HG03439 (cell line): ENCODE measurements around the gene CABLES2.

ENCODE experiments used
- ATAC-seq: cut with Tn5 transposase; IDR thresholded peaks from one replicate; pipeline ENCODE4 v1.9.1; 2021; ENCODE audit warnings: mild to moderate bottlenecking, moderate library complexity; ENCODE audit not compliant: unreplicated experiment

Gene CABLES2

GRCh38 chr20:62361799-62362589 lies 45.1 kb downstream of the CABLES2 start:
- ATAC-seq: no peak

DNA sequence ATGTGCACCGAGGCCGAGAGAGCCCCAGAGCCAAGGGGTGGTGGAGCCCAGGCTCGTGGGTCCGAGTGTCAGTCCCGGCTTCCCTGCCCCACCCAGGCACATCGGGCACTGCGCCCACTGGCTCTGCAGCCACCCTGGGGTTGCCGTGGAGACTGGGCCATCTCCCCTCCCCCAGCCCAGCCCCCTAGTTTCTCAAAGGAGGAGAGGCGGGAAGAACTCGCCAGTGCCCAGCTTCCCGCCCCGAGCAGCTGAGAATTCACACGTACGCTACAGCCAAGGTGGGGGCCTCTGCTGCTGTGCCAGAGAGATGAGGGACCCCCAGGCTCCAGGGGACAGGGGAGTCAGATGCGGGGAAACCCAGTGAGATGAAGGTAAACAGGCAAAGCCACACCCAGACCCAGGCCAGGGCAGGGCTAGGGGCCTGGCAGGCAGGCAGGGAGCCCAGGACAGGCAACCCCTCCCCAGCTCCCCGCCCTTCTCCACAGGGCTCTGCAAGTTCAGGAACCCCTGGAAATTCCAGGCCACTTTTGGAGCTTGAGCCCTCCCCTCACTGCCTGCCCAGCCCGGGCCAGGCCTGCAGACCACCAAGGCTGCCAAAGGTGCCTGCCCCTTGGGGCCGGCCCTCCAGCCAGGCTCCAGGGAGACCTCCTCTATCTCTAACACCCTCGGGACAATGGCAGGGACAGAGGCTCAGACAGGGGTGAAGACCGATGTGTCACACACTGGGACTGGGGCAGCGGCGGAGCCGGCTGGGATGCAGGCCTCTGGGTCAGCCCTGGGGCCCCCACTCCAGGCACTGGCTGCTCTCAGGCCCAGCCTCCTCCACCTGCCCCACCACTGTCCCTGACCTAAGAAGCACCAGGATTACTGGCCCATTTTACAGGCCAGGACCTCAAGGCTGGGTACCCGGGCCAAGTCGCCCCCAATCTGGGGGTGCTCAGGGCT lies 46.0 kb downstream of the CABLES2 start:
- ATAC-seq: no peak

GRCh38 chr20:62359491-62360121 lies 47.5 kb downstream of the CABLES2 start:
- ATAC-seq: no peak

DNA sequence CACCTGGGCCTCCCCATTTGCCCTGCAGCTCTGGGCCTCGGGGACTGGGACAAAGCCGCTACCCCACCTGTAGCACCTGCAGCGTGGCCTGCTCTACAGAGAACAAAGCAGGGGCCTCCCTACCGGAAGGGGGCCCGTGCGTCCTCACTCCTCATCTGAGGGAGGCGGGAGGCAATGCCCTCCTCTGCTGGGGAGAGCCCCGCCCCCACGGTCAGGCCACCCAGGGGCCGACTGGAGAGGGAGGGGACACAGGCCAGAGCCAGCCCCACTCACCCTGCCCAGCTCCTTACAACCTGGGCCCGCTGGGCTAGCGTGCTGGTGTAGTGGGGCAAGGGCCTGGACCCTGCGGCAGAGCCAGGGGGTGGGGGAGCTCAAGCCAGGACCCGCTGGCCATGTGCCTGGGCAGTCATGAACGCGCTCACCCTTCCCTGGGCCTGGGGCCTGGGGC lies 48.0 kb downstream of the CABLES2 start:
- ATAC-seq: no peak

DNA sequence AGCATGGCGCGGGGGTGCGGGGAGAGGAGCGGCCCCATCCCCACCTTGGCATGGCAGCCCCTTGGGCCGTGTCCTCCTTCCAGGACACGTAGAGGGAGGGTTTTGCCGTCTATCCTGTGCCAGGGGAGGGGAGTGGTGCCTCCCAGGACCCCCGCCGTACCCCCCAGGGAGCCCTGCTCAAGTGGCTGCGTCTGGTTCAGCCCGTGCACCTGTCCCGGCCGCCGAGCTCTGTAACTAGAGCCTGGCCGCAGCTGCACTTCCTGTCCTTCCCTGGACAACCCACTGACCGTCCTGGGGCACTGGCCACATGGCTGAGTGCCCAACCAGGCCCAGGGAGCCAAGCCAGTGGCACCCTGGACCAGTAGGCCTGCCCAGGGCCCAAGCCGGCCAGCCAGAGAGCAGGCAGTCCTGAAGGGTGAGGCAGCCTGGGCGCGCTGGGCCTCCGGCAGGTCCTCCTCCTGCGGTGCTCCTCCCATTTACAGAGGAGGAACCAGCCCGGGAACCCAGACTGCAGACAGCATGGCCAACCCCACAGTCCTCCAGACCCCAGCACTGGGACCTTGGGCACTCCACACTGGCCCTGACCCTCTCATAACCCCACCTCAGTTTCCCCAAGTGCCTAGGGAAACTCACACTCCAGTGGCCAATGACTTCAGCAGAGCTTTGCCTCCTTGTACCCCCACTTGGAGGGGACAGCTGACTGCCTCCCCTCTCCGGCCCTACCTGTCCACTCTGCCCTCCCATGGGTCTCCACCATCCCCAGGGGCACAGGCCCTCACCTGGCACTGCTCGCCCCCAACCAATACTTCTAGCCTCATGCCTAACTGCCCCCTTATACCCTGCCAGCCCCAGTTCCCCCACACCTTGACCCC lies 48.7 kb downstream of the CABLES2 start:
- no peak for ATAC-seq

- ATAC-seq: no peak
These were observed 49.4 kb downstream of the CABLES2 start for GRCh38 chr20:62357681-62358080.

DNA sequence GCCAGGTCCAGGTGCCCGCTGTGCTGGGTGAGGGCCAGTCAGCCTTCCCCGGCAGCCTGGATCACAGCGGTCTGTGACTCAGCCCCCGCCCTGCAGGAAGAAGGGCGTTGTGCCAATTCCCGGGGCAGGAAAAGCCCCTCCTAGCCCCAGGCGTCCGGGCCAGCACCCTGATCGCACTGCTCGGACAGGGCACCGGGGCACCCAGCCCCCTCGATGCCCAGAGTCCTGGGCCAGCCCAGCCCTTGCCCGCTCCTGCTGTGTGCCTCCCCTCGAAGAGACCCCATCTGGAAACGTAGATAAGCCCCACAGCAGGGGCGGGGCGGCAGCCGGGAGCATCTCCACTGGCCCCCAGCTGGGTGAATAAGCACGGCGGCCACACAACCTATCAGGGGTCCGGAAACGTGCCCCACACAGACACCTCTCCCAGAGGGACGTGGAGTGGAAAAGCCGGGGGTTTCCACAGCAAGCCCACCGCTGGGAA lies 49.9 kb downstream of the CABLES2 start:
- ATAC-seq: no peak

DNA sequence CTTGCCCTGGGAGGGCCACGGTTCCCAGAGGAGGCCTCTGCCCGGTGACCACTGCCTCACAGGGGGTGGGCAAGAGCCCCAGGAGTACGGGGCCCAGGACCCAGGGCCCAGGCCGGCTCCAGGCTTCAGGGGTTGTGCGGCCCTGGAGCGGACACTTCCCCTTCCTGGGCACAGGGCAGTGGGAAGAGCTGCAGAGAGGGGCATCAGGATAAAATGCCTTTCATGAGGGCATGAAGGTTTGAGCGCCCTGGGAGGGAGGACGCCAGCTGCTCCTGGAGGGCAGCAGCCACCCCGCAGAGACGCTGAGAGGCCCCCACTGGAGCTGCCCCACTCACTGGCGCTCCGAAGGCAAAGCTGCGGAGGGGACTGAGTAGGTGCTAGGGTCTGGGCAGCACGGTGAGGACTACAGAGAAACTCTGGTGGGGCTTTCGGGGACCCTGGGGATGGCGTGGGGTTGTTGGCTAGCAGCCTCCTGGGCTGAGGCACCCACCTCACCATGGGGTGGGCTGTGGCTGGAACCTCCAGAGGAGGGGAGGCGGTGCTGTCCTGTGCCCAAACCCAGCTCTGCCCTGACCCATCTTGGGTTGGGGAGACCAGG lies 50.4 kb downstream of the CABLES2 start:
- ATAC-seq: no peak

DNA sequence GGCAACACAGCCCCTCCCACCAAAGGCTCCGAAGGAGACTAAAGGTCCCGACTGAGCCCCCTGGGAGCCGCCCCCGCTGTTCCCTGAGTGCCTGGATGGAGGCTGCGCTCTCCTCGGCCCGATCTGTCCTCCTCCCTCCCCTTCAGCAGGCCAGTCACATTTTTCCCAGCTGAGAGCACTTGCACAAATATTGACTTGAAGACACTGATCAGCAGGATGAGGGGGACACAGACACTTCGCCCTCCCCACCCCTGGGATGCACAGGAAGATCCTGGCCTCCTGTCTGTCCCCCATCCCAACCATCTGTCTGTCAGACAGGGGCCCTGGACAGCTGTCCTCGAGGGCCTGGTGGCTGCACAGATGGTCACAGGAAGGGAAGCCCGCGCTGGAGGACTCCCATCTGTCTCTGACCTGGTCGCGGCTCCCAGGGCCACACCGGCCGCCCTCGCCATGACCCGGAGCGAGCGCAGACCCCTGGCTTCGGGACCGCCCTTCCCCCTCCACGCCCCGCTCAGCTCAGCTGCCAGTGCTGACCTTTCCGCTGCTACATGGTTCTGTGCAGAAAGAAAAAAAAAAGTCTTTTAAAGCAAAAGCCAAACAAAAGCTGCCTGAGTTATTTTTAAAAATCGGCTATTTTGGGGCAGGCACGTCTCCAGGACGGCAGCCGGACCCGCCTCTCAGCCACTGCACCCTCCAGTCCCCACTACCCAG lies 51.1 kb downstream of the CABLES2 start:
- ATAC-seq: no peak

DNA sequence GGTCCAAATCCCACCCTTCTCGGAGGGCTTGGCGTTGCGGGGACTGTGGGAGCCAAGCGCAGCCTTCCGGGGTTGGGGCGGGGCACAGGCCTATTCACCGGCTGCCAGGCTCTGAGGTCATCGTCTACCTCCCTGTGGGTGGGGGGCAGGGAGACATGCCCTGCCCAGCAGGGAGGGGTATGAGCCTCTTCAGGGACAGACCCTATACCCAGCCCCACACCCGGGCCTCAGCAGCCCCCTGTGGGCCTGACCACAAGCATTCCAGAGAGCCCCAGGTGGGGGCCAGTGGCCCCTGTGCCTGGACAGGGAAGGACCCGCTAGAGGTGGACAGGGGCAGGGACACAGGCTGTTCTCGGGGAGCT lies 51.6 kb downstream of the CABLES2 start:
- no peak for ATAC-seq

DNA sequence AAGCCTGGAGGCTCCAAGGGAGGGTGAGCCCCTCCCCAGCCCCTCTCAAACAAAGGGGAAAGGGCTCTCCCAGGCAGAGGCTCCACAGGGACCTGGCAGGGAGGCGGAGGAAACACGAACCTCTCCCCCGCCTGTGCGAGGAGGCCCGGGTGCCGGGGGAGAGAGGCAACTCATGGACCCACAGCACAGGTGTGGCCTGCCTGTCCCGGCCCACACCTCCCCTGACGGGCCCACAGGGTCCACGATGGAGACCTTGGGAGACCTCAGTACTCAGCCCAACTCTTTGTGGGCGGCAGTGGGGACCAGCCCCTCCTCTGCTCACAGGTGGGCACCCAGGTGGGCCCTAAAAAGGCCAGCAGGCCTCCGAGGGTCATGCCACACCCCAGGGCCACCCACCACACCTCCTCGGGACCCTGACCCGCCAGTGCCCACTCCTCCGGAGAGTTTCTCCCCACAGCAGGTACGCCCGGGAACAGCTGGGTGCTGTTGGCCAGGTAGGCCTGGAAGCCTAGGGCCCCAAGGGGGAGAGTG lies 52.2 kb downstream of the CABLES2 start:
- no peak for ATAC-seq

DNA sequence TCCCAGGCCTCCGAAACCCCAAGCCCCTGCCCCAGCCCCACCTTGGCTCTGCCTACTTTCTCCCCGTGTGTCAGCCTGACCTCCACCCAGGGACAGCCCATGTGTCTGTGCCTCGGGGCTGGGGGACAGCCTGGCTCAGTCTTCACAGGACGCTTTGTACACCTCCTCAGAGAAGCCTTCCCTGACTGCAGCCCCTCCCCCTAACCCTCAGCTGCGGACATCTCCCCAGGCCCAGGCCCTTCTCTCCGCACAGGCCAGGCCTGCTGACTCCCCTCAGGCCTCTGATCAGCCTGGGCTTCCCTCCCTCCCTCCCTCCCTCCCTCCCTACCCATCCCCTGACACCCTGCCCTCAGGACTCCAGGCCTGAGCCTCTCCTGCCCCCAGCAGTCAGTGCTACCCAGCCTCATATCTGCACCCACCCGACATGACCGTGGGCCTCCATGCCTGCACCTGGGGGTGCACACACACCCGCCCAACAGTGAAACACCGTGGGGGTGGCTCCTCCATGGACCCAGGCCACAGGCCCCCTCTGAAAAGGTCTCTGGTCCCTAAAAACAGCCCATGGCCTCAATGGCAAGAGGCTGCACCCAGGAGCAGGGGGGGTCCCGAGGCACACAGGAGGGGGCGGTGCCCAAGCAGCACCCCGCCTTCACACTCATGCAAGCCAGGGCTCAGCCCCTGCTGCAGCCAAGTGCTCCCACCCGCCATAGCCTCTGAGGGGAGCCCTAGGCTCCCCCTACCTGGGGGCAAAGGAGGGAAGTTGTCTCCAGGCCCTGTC lies 52.9 kb downstream of the CABLES2 start:
- no peak for ATAC-seq

- ATAC-seq: no peak
These were observed 53.6 kb downstream of the CABLES2 start for GRCh38 chr20:62353289-62354030.

- ATAC-seq: no peak
These were observed 54.4 kb downstream of the CABLES2 start for GRCh38 chr20:62352402-62353288.

DNA sequence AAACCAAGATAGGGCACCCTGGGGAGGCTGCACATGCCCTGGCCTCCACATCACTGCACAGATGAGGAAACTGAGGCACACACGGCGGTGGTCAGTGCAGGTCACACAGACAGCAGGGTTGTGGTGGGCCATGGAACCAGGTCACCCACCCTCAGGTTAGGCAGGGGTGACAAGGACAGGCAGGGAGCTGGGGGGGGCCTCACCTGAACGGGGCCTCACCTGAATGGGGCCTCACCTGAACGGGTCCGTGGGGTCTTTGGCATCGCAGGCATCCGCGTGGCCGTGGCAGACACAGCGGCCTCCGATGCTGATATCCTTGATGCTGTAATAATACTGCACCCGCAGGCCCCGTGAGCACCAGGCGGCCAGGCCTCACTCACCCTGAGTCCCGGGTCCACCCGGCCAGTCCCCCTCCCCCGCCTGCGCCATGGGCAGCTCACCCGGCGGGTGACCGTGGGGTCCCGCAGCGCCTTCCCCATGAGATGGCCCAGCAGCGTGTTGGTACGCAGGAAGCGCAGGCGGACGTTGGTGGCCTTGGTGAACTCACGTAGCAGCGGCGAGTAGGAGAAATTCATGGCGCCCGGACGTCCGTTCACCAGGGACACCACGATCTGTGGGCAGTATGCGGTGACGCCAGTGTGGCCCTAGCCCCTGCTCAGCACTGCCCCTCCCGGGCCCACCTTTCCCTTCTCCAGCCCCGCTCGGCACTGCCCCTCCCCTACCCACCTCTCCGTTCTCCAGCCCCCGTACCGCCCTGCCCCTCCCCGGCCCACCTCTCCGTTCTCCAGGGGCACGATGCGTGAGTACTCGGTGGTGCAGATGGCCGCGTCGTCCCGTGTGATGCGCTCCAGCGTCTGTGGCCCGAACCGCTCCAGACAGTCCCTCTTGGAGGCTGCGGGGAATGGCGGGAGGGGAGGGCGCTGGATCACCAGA lies 55.4 kb downstream of the CABLES2 start:
- no peak for ATAC-seq
